ENCODE data around the gene STK33.

Gene STK33

DNA sequence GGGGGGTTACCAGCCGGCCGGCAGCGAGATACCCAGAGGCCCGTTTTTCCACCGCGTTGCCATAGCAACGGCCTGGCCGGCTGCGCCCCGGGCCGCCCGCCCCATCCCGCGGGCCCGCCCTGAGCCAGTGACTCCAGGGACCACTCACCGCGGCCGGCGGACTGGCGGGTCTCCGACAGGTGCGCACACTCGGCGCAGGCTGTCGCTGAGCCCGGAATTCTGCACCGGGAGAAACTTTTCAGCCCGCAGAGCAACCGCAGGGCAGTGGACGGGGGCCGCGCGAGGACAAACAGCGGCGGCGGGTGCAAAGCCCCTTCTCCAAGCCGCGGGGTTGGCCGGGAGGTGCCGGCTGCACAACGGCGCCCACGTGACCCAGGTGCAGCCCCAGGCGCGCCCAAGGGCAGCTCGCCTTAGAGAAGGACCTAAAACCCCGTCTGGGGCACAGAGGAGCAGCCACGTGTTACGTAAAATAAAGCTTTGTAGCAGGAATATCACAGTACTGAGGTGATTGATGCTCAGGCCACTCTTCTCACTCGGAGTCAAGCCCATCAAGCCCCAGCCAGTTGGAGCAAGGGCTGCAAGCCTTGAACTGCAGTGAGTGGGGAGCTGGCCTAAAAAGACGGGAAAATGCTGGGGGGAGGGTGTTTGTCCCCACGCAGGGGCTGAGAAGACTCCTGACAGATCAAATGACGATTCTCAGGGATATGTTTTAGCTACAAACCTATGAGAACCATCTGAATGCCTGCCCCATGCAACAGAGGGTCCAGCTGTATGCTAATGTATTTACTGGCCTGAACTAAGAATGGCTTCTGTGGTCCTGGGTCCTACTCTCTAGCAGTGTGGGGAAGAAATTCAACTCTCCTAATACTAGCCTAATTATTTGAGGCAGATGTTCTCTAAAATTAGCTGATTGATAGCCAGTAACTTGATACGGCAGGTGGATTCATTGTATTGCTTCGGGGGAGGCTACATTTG lies at the start of gene STK33:
TSS of gene STK33 (minus strand) at position 294 of the 975 bp plus-strand sequence. CDS start 119,323 bp downstream, outside the sequence.
- DNase-seq = peak; percentile 67

DNA sequence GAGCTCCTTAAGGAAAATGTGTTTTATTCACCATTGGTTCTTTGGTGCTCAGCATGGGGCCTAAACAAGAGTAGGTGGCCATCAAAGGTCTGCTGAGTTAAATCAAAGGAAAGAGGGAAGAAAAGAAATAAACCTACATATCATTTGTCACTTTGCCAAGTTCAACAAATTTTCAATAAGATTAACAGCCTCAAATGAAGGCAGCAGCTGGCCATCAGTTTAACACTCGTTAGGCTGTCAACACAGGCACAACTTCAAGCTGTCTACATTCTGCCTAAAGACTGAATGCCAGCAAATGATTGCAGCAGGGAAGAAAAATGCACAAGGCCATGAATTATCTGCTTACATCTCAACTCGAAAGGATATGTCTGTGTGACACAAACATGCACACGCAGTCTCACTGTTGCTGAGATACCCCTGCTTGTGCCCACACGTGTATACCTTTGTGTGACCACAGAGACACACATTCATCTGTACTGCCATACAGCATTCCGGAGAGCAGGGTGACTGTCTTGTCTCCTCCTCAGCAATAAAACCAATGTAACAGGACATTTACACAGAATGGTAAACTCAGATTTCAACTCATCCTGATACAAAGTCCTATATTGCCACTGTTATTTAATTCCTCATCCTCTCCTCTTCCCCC lies 48.3 kb upstream of the STK33 start:
- DNase-seq = no peak

DNA sequence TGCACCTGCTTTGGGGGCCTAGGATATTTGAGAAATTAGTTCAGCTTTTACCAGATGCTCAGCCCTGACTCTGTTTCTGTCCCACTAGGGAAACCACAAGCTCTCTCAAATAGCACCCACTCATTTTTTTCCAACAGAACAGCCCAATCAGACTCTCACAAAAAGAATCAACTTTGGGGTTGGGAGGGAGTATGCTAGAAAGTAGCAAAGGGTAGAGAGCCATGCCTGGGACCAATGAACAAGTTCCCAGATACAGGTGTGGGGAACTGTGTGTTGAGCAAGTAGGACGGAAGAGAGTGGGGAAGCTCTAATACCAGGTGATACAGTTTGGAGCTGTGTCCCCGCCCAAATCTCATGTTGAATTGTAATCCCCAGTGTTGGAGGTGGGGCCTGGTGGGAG lies 47.3 kb upstream of the STK33 start:
- no peak for DNase-seq

DNA sequence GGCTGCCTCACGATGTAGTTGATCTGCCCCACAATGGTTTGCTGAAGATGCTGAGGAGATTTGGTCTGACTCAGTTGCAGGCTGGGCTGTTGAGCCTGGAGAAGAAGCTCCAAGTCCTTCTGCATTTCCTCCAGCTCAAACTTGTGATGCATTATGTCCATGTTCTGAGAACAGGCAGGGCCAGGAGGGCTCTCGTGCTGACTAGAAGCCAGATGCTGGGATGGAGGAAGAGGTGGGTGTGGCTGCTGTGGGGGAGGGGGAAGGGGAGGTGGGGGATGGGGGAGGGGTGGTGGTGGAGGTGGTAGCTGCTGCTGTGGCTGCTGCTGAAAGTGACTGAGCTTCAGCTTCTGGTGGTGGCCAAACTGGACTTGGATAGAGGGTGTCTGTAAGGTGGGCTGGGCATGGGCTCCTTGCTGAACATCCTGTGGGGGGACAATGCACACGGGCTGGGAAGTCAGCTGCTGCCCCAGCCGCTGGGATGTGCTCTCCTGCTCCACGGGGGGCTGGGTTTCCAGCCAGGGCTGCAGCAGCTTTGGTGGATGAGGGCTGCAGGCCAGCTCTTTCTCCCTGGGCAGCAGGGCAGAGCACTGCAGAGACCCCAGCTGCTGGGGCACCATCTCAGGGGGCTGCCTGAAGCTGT lies 46.4 kb upstream of the STK33 start:
- DNase-seq = no peak

DNA sequence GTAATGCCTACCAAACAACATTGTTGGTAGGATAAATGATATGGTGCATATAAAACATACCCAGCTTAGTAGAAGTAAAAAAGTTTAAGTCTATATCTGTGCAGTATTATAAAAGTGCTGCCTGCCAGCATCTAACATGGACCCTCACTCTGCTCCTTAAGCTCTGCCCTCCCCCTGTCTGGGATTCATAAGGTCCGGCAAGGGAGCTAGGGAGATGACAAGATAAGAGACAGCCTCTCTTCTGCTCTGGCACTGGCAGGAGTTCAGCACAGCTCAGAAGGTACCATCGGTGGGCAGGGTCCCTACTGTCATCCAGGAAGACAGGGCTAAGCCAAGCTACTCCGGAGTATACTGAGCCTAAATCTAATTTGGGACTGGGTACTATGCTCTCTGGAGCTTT lies 45.6 kb upstream of the STK33 start:
- no peak for DNase-seq

DNA sequence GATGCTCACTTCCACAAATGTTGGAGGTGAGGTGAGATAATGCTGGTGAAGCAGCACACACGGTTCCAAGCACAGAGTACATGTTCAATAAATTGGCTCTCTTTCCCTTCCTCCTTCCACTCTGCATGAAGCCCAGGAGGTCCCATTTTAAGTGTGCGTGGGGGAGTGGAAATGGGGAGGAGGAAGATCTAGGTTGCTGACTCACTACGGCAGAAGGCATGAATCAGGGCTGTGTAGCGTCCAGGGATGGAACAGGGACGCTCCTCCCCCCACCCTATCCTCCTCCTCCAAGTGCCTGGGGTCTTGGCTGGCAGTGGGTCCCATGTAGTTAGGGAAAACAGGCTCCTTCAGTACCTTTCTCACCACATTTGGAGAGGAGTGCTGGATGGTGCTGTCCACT lies 44.3 kb upstream of the STK33 start:
- peak; percentile 50 for DNase-seq

DNA sequence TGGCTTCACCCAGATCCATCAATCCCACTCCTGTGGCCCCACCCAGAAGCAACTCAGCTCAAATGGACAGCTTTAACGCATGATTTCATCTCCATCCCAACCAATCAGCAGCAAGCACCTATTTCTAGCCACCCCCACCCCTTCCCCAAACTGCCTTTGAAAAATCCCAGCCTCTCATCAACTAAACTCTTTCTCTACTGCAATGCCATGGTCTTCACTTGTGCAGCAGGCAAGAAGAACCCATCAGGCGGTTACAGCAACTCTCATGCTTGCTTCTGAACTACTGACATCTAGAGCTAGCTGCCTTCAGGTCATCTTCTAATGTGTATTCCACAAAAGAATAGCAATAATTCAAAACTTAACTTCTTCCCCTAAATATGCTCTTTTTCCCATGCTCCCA lies 42.1 kb upstream of the STK33 start:
- peak; percentile 2 for DNase-seq

DNA sequence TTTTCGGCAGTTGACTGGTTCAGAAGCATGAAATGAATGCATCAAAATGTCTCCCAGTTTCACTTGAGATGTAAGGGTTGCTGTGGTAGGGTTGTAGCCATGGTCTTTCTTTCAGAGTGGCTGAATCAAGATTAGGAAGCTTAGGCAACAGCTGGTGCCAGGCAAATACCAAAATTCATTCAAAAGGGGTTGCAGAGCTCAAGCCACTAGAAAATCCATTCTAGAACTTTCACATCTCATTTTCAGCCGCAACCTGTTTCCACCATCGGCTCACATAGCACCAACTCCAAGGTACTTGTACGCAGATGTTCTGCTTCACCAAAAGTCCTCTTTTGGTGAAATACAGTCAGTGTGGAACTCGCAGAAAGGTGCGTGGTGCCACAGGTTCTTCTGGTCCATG lies 40.5 kb upstream of the STK33 start:
- DNase-seq = no peak

DNA sequence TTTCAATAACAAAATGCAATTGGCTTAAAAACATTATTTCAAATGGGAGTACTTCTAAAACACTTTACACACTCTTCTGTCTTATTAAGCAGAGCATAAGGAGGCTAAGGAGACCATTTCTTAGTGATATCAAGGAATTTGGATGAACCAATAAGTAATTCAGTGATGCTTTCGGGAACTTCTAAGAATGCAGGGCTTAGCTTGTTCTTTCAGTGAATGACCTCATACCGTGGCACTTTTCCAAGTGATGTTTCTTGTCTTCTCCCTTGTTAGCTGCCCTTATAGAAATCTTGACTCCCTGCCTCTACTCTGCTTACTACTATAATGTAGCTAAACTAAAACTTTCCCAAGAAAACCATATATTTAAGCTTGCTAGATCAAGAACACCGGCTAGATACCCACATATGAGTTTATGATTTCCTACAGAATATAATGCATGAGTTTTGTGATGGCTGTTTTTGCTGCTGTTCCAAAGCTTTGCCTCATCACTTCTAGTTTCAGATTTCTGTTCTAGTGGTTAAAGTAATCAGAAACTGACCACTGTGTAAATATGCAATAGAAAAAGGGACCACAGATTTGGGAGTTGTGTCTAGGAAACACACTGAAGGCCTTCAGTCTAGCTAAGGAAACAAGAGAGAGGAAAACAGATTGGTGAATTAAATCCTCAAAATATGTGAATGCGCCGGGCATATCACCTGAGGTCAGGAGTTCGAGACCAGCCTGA lies 37.5 kb upstream of the STK33 start:
- no peak for DNase-seq

DNA sequence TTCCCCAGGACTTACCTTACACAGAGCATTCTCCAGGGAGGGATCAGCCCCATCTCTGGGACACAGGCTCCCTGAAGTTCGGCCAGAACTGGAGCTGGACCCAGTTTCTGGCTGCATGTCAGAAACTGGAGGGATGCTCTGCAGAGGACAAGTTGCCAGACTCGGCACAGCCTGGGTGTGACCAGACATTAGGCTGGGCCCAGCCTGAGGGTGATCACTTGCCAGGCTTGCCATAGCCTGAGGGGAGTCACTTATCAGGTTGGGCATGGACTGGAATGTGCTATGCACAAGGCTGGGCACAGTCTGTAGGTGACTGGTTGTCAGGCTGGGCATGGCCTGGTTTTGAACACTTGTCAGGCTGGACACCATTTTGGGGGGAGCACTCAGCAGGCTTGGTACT lies 30.7 kb upstream of the STK33 start:
- DNase-seq = no peak

DNA sequence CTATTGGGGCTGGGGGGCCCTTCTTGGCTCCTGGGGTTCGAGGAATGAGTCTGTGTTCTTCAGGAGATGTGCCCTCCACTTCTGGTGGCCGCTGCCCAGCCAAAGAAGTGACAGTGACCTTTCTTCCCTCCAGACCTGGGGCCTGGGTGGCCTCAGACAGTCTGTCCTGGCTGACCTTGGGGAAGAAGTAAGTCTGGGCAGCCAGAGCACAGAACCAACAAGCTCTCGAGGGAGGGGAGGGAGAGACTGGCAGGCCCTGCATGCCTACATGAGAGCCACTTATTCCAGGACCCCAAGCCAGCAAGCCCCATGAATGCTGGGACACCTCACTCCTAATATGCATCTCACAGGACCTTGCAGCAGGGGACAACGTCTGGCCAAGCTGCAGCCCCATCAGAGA lies 27.1 kb upstream of the STK33 start:
- DNase-seq = no peak

DNA sequence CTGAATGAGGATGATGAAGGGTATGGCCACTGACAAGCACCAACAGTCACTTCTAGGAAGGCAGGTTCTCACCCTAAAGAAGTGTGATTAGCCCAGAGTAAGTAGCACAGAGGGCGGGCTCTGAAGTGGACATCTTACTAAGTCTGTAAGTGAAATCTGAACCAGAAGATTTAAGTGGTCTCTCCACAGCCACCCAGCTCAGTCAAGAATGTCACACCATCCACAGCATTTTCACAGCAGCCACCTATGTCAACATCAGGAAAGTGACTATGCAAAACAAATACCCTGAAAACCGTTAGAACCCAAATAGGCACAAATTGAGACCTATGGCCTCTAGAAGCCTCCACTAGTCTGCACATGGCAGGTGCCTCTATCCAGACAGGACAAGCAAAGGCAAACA lies 23.0 kb upstream of the STK33 start:
- DNase-seq = no peak

DNA sequence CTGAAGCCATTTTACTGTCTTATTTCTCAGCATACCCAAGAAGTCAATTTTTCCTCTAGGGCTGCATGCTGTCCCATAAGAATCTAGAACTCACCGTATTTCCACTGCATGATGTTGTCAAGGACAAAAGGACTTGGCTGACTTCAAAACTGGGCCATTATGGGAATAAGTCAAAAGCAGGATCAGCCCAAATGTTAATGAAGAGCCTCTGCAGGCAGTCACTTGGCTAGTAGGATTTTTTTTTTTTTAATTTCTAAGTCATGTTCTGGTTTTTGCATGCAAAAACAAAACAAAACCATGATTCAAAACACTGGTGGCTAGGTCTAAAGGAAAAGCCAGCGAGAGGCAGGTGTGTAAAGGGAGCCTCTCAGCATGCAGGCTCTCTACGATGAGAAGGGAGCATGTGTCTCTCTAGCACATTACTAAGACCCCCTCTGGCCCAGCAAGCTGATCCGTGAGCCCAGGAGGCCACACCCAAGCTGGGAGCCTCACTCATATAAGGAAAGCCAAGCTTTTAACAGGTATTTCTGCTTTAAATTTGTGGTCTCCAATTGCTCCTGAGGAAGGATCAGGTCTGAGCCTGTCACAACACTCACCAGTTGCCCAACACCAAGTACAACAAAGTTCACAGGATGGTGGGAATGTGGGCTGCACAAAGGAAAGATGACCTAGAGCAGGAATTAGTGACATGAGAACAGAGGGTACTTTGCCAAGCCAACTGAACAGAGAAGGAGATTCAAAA lies 21.4 kb upstream of the STK33 start:
- no peak for DNase-seq

DNA sequence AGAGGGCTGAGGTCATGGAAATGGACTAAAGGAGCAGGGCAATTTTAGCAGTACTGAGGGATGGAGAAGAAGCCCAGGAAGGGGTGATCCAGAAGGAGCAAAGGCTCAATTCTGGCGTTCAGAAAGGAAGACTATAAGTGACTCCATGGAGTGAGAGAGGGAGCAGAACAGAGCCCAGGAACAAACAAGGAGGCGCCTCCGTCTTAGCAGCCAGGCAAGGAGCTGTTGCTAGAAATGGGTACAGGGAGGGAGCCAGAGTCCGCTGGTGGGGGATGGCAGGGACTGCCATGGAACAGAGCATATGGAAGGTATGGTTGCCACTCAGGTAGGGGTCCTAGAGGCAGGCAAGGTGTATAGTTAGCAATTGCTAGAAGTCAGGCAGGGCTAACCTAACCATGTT lies 20.5 kb upstream of the STK33 start:
- no peak for DNase-seq

DNA sequence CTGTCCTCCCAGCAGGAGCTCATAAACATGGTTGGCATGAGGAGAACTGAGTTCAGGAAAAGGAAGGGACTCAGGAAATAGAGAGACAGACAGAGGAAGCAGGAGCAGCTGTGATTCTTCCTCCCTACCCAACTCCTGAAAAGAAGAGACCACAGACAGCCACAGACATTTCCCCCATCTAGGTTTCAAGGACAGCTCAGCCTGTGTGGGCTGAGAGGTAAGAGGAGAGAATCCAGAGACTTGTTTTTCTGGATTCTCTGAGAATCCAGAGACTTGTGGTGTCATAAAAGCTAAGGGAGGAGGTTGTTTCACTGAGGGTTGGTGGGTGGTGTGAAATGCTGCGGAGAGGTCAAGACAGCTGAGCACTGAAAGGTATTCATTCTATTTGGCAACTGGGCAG lies 19.0 kb upstream of the STK33 start:
- DNase-seq = no peak

DNA sequence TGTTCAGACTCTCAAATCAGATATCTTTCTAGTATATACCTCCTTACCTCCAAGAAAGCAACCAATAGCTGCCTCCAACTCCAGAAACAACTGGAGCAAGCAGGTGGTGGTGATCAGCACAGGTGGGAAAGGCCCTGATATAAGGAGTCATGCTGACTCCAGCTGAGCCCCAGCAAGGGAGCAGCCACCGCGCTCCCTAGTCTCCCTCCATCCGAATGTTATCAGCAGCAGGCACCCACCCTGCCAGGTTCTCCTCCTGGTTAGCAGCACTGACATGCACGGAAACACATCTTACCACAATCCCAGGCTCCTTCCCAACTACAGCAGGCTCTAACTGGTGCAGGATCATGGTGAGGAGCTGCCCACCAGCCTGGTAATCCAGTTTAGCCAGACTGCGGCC lies 18.5 kb upstream of the STK33 start:
- DNase-seq = no peak

DNA sequence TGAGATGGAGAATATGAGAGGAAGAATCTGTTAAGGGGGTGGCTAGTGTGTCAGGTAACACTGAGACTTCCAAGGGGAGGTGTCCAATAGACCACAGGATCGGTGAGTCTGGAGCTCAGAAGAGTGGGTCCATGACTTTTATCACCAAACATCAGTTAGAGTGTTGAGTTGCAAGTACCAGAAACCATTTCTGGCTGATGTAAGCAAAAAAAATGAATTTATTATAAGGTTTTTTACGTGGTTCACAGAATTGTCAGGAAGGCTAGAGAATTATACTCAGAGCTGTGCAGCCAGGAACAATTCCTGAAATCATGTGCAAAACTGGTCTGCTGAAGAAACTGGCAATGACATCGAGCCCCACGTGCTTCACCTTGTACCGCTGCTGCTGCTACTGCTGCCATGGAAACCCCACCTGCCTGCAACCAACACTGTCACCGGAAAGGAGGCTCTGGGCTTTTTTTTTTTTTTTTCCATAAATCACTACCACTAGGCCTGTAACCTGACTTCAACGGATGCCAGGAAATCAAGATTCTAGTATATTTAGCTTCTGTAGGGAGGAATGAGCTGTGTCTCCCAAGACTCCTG lies 16.6 kb upstream of the STK33 start:
- no peak for DNase-seq

DNA sequence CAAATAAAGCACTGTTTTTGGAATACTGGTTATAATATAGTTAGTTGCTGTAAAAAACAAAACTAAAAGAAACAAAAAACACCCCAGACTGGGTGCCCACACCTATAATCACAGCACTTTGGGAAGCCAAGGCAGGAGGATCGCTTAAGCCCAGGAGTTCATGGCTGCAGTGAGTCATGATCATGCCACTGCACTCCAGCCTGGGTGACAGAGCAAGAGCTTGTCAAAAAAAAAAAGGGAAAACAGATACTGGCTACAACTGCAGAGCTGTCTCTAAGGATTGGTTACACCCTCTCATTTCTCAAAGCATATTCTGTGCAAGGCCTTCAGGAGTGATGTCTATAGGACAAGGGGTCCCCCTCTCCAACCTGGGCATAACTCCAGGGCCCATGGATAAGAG lies 14.6 kb upstream of the STK33 start:
- DNase-seq = no peak

DNA sequence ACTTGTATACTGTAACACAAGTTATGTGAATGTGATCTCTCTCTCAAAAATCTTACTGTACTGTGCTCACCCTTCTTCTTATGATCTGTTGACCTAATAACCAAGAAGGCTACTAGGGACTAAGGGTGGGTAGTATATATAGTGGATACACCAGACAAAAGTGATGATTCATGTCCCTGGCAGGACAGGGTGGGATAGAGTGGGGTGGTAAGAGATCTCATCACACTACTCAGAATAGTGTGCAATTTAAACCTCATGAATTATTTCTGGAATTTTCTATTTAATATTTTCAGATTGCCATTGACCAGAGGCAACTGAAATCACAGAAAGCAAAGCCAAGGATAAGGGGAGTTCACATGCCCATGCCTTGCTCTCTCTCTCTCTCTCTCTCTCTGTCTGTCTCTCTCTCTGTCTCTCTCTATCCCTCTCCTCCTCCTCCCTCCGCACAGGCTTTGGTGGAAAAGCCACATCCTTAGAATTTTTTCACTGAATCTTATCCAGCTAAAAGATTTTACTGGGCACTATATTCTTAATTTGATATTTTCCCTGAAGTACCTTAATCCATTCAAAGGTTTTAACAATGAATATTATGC lies 12.0 kb upstream of the STK33 start:
- DNase-seq = no peak

DNA sequence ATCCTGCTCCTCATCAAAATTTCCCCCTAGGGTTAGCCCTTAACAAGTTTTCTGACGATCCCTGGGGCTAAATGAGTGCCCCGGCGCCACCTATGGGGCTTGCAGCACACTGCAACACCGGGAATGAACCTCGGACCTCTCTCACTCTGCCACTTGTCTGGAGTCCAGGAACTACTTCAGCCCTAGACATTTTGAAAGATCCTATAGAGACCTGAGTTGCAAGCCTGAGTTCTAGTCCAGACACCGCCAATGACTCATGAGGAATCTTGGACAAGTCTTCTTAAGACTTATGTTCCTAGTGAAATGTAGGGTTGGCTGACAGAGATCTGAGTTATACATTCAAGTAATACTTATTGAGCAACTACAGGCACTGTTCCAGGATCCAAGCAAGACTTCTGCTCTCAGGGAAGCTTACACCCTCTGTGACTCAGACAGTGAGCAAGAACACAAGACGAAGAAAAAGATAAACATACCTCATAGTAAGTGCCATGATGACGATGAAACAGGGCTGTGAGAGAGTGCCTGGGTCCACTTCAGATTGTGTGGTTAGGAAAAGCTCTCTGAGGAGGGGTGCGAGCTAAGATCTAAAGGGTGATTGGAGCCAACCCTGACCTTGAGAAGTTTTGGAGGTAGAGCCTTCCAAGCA lies 10.2 kb upstream of the STK33 start:
- peak; percentile 72 for DNase-seq

DNA sequence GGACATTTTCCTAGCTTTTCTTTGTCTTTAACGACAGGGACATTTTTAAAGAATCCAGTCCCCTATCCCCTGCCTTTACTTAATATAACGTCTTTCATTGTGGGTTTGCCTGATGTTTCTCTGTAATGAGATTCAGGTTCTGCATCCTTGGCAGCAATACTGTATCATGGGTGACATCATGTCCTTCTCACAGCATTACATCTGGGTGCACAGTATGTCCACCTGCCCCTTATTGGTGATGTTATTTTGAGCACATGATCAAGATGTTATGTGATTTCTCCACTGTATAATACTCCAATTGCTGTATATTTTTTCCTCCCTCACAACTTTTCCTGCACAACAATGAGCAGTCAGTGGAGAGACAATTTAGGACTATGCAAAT lies 9.7 kb upstream of the STK33 start:
- no peak for DNase-seq
